ENCODE data around the gene MIGA2.

MIGA2 gene

DNA sequence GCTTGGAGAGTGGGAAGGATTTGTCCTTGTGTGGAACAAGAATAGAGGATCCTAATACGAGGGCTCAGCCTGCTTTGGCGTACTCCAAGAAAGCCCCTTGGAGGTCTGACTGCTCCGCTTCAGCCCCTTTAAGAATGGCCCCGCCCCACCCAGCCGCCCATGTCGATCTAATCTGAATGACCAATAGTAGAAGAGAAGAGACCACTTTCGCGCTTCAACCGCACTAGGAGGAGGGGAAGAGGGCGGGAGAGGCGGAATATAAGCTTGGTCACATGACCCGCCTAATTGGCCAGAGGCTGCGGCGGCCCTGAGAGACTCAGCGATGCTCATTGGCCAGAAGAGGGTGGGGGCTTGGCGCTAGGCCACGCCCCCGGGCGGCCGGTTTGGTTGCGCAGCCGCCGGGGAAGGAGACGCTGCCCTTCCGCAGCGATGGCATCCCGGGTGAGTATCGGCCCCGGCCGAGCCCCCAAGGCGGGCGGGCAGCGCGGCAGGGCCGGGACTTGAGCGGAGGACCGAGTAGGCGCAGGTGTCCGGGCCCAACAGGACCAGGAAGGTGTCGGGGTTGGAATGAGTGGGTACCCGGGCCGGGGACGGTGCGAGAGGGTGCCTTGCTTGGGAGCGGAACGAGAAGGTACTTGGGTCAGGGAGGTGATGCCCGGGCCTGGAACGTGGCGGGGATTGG lies at the start of gene MIGA2 (continued):
- TF ChIP-seq ZNF837 (tag by site-specific recombination; IDR thresholded peaks at IDR 0.05): peak; percentile 24; the same call in 1 of the 2 replicates
- no peak for TF ChIP-seq ZNF623 (tag by site-specific recombination; IDR thresholded peaks at IDR 0.05)
- TF ChIP-seq ZBTB20 (tag by site-specific recombination; IDR thresholded peaks at IDR 0.05): peak; percentile 99

DNA sequence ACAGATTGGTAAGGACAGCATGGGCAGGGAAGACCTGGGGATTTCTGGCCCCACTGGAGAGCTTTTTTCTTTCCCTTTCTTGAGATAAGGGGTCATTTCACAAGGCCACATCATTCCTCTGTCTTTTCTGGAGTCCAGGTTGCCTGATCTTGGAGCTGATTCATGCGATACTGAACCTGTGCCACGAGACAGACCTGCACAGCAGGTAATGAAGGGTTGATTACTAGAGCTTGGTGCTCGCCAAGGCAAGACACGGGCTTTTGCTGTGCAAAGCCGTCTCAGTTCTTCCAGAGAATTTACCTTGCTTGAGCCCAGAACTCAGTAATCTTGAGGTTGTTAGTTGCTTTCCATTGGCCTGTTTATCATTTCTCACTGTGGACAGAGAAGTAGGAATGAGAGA lies 49.8 kb upstream of the MIGA2 start:
- TF ChIP-seq ZNF350 (tag by site-specific recombination; IDR thresholded peaks at IDR 0.05): no peak
- TF ChIP-seq ZNF529 (tag by site-specific recombination; IDR thresholded peaks at IDR 0.05; ENCODE audit: insufficient replicate concordance): no peak
- TF ChIP-seq, protein P1, sequence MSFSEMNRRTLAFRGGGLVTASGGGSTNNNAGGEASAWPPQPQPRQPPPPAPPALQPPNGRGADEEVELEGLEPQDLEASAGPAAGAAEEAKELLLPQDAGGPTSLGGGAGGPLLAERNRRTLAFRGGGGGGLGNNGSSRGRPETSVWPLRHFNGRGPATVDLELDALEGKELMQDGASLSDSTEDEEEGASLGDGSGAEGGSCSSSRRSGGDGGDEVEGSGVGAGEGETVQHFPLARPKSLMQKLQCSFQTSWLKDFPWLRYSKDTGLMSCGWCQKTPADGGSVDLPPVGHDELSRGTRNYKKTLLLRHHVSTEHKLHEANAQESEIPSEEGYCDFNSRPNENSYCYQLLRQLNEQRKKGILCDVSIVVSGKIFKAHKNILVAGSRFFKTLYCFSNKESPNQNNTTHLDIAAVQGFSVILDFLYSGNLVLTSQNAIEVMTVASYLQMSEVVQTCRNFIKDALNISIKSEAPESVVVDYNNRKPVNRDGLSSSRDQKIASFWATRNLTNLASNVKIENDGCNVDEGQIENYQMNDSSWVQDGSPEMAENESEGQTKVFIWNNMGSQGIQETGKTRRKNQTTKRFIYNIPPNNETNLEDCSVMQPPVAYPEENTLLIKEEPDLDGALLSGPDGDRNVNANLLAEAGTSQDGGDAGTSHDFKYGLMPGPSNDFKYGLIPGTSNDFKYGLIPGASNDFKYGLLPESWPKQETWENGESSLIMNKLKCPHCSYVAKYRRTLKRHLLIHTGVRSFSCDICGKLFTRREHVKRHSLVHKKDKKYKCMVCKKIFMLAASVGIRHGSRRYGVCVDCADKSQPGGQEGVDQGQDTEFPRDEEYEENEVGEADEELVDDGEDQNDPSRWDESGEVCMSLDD (tag by site-specific recombination; IDR thresholded peaks at IDR 0.05): no peak
- POLR2A ChIA-PET: no interaction called here
- no peaks in the 10 kb centered on the region for H3K9me3 ChIP-seq (ENCODE audit: control insufficient read depth, insufficient read depth, low read depth, low read length)
- no peak overlapping the region for H3K27ac ChIP-seq (ENCODE audit: extremely low read depth, low read depth, low read length)
- CTCF ChIA-PET: interaction anchor here (0.6 to 1.7 kb wide), 4 partner anchors 18 to 36 kb away, joined by 3 to 6 read pairs (median 3); no protein-coding TSS in a partner anchor
- peaks cover 42 to 80% of the 10 kb centered on the region in 2 experiments for H3K36me3 ChIP-seq (ENCODE audit: control insufficient read depth in 2 of 2, insufficient read depth in 1 of 2, low read length in 2 of 2)
- no peak overlapping the region for H3K4me3 ChIP-seq (ENCODE audit: low read depth, low read length)
- no peaks in the 10 kb centered on the region for H3K4me1 ChIP-seq (ENCODE audit: control insufficient read depth, insufficient read depth, low read length)

DNA sequence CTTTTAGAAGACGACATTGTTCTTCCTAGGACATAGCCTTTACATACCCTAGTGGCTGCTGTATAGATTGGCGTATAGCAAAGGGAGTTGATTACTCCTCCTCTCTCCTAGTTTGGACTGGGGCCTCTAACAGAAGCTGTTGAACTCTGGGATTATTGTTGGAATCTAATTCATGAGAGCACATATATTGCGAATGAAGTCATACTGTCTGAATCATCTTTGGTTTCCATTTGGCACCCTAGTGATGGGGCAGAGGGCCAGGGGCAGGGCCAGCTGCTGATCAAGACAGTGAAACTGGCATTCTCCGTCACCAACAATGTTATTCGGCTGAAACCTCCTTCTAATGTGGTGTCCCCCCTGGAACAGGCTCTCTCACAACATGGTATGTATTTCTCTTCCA lies 48.6 kb upstream of the MIGA2 start:
- ChIA-PET POLR2A (interaction anchor here (0.6 to 1.0 kb wide), 3 partner anchors 17 to 704 kb away, joined by 3 to 5 read pairs (median 4); no protein-coding TSS in a partner anchor), CTCF (interaction anchor here (0.6 to 1.7 kb wide), 4 partner anchors 13 to 803 kb away, joined by 3 to 6 read pairs (median 3); no protein-coding TSS in a partner anchor)
- H3K4me3 ChIP-seq (ENCODE audit: low read depth, low read length): no peak overlapping the region
- no peaks in the 10 kb centered on the region for H3K4me1 ChIP-seq (ENCODE audit: control insufficient read depth, insufficient read depth, low read length)
- no peak overlapping the region for H3K27ac ChIP-seq (ENCODE audit: extremely low read depth, low read depth, low read length)
- H3K9me3 ChIP-seq (ENCODE audit: control insufficient read depth, insufficient read depth, low read depth, low read length): no peaks in the 10 kb centered on the region
- peaks cover 42 to 78% of the 10 kb centered on the region in 2 experiments for H3K36me3 ChIP-seq (ENCODE audit: control insufficient read depth in 2 of 2, insufficient read depth in 1 of 2, low read length in 2 of 2)
- TF ChIP-seq ZNF433 (tag by site-specific recombination; IDR thresholded peaks at IDR 0.05; ENCODE audit: low read depth): no peak
- no peak for TF ChIP-seq ZNF114 (tag by site-specific recombination; IDR thresholded peaks at IDR 0.05)
- no peak for TF ChIP-seq ZNF555 (tag by site-specific recombination; conservative IDR thresholded peaks at IDR 0.05)
- TF ChIP-seq ZNF76 (tag by site-specific recombination; IDR thresholded peaks at IDR 0.05; ENCODE audit: borderline replicate concordance, low read depth): no peak
- TF ChIP-seq ZNF426 (tag by site-specific recombination; IDR thresholded peaks at IDR 0.05): no peak
- TF ChIP-seq, protein P2, sequence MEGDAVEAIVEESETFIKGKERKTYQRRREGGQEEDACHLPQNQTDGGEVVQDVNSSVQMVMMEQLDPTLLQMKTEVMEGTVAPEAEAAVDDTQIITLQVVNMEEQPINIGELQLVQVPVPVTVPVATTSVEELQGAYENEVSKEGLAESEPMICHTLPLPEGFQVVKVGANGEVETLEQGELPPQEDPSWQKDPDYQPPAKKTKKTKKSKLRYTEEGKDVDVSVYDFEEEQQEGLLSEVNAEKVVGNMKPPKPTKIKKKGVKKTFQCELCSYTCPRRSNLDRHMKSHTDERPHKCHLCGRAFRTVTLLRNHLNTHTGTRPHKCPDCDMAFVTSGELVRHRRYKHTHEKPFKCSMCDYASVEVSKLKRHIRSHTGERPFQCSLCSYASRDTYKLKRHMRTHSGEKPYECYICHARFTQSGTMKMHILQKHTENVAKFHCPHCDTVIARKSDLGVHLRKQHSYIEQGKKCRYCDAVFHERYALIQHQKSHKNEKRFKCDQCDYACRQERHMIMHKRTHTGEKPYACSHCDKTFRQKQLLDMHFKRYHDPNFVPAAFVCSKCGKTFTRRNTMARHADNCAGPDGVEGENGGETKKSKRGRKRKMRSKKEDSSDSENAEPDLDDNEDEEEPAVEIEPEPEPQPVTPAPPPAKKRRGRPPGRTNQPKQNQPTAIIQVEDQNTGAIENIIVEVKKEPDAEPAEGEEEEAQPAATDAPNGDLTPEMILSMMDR (tag by site-specific recombination; IDR thresholded peaks at IDR 0.05): no peak

DNA sequence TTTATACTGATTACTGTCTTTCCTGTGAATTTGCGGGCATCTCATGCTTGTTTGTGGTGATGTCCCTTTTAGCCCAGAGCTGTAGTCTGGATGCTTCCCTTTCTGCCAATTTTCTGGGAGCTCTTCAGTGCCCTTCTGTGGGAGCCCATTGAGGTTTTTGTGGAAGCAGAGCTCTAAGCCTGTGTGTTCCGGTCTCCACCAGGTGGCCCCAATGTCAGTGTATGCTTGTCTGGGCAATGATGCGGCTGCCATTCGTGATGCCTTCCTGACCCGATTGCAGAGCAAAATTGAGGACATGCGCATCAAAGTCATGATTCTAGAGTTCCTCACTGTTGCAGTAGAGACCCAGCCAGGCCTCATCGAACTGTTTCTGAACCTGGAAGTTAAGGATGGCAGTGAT lies 43.4 kb upstream of the MIGA2 start:
- Histone ChIP-seq H3K9me3 (ENCODE audit: control insufficient read depth, insufficient read depth, low read depth, low read length) (no peaks in the 10 kb centered on the region), H3K36me3 (ENCODE audit: control insufficient read depth in 2 of 2, insufficient read depth in 1 of 2, low read length in 2 of 2) (peaks cover 24 to 82% of the 10 kb centered on the region in 2 experiments), H3K4me1 (ENCODE audit: control insufficient read depth, insufficient read depth, low read length) (no peaks in the 10 kb centered on the region), H3K27ac (ENCODE audit: extremely low read depth, low read depth, low read length) (no peak overlapping the region), H3K4me3 (ENCODE audit: low read depth, low read length) (no peak overlapping the region)
- CTCF ChIA-PET: interaction anchor here (0.6 to 1.1 kb wide), 4 partner anchors 13 to 358 kb away, joined by 3 to 6 read pairs (median 3); no protein-coding TSS in a partner anchor
- TF ChIP-seq ZNF677 (tag by site-specific recombination; IDR thresholded peaks at IDR 0.05): no peak
- TF ChIP-seq, protein P2 (tag by site-specific recombination; IDR thresholded peaks at IDR 0.05): peak; percentile 67
- POLR2A ChIA-PET: interaction anchor here (0.8 kb wide), 1 partner anchor 9 kb away, joined by 3 read pairs; no protein-coding TSS in a partner anchor
